Measurements from ENCODE around the gene ARHGAP1. TPM values are rescaled to one million over a fixed set of nuclear protein-coding genes. Genes with fewer than 3 reads are reported as not detected.

ARHGAP1 gene
- total RNA-seq, 1 donor from 2014 or later, result 28.5 TPM

DNA sequence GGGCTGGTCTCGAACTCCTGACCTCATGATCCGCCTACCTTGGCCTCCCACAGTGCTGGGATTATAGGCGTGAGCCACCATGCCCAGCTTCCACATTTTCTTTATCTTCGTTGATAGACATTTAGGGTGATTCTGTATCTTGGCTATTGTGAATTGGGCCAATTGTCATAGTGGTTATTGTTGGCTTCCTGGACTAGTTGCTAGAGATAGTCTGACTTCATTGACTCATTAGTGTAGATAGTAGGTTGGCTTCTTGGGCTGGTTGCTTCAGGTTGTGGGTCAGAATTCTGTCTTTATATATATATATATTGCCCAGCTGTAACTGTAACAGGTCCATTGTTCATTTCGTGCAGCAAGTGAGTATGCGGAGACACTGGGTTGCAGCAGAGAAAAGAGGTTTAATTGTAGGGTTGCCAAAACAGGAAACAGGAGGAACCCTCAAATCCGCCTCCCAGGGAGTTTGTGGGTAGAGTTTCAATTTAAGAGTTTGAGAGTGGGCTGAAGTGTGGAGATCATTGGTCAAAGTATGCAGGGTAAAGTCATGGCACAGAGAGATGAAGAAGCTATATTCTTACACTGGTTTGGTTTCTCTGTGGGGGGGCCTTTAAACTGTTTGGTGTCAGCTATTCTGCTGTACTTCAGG lies 61.1 kb downstream of the ARHGAP1 start:
- DNase-seq, result no peak

DNA sequence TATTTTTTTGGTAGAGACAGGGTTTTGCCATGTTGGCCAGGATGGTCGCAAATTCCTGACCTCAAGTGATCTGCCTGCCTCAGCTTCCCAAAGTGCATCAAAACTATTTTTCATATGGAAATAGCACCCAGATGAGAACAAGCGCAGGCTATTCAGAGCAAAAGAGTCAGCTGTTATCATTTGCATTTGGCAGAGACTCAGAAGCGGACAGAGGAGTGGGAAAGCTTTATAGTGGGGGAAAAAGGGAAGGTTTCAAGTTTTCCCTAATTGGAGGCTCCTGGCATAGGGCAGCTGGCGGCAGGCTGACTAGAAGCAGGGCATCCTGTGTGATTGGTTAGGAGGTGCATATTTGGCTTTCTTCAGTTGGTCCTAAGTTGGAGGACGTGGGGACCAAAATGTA lies 62.9 kb downstream of the ARHGAP1 start:
- DNase-seq, result no peak

DNA sequence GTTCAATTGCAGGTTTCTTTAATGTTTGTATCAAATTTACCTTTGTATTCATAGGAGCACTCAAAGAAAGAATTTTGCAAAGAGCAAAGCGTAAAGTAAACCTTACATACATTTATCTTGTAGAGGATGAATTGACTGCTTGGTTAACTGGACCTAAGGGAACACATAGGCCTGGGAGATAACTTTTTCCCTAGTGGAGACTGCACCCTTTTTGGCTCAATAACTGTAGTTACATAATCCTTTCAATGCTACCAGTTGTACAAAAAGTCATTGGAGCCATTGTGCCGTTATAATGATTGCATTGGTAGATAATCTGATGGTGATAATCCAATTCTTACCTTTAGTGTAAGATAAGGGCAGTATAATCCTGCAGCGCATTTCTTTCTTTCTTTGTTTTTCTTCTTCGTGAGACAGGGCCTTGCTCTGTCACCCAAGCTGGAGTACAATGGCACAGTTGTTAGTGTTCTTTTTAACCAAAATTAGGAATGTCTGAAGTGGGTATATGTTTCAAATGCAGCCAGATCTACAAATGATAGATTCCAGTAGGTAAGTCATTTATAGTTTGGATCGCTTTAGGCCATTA lies 64.8 kb downstream of the ARHGAP1 start:
- no peak for DNase-seq

DNA sequence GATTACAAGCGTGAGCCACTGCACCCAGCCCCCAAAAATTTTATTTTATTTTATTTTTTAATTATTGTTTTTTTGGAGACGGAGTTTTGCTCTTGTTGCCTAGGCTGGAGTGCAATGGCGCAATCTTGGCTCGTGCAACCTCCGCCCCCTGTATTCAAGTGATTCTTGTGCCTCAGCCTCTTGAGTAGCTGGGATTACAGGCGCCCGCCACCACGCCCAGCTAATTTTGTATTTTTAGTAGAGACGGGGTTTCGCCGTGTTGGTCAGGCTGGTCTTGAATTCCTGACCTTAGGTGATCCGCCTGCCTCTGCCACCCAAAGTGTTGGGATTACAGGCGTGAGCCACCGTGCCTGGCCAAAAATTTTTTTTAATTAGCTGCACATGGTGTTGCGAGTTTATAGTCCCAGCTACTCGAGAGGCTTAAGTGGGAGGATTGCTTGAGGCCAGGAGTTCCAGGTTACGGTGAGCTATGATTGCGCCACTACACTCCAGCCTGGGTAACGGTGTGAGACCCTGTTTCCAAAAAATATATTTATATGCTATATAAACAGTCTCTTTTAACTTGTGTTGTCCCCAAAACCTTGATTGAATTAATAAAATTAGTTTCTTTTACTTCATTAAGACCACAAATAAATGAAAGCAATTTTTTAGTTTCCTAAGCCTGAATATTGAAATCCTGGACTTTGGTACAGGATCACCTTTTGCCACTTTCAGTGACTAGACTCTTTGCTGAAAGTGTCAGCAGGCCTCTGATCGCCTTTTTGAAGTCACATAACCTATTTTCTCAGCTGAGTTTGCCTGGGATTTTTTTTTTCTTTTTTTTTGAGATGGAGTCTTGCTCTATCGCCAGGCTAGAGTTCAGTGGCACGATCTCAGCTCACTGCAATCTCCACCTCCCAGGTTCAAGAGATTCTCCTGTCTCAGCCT lies 66.9 kb downstream of the ARHGAP1 start:
- DNase-seq, result no peak

DNA sequence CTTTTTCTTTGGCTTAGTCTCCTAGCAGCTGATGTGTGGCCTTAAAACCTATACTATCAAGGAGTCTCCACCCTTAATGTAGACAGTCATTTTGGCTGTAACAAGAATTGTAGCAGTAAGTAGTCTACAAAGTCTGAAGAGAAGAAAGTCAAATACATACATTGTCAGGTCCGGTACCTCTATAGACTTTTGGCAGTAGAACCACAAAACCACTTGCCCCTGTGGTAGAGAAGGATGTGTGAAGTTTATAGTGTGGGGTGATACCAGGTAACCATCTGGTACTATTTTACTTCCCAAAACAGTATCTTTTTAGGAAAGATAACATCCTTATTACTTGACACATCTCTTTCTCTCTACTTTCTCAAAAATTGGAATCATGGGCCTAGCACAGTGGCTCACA lies 67.9 kb downstream of the ARHGAP1 start:
- no peak for DNase-seq

DNA sequence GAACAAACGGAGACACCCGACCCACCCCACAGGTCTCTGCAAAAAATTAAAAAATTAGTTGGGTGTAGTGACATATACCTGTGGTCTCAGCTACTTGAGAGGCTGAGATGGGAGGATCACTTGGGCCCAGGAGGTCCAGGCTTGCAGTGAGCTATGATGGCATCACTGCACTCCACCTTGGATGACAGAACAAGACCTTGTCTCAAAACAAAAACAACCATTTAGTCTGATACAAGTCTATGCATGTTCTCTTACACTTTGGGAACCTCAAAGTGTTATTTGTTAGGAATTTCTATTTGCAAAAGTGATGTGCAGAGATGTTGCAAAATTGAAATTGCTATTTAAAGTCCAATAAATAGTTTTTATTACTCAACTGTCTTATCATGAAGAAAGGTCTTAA lies 68.7 kb downstream of the ARHGAP1 start:
- no peak for DNase-seq

DNA sequence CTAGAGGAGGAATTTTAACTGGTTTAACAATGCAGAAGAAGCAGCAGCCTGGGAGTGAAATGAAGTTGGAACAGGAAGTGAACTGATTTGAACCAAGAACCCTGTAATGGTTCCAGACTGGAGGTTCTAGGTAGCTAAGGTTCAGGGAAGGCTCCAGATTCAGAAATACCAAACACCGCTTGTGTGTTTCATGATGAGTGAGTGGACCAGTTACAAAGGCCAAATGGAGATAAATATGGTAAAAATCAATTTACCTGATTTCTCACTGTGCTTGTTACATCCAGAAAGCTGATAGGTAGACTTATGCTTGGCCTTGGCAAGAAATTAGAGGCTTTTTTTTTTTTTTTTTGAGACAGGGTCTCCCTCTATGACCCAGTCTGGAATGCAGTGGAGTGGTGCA lies 70.2 kb downstream of the ARHGAP1 start:
- no peak for DNase-seq

DNA sequence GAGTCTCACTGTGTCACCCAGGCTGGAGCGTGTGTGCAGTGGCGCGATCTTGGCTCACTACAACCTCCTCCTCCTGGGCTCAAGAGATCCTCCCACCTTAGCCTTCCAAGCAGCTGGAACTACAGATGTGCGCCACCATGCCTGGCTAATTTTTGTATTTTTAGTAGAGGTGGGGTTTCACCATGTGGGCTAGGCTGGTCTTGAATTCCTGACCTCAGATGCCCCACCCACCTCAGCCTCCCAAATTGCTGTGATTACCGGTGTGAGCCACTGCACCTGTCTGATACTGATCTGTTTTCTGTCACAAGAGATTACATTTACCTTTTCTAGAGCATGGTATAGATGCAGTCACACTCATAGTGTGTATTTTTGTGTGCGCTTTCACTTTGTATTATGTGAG lies 71.5 kb downstream of the ARHGAP1 start:
- no peak for DNase-seq

Other genes with a start within 250 kb of the ARHGAP1 start
- 19.8 TPM for gene AMBRA1, start 106.6 kb downstream of the ARHGAP1 start, total RNA-seq
- gene HARBI1, start 83.4 kb downstream of the ARHGAP1 start, total RNA-seq, result 2.4 TPM
- gene ATG13, start 83.1 kb downstream of the ARHGAP1 start, total RNA-seq, result 57.4 TPM
- 2.5 TPM for gene ZNF408, start 412 bp upstream of the ARHGAP1 start, total RNA-seq
- not detected for gene F2, start 18.6 kb upstream of the ARHGAP1 start, total RNA-seq
- 73.4 TPM for gene CKAP5, start 145.7 kb upstream of the ARHGAP1 start, total RNA-seq
- 25.6 TPM for gene LRP4, start 217.9 kb upstream of the ARHGAP1 start, total RNA-seq
- gene CSTPP1, start 236.1 kb upstream of the ARHGAP1 start, total RNA-seq, result 20.7 TPM